OCI-LY3 (cell line): ENCODE measurements around the gene CTNNBIP1.
"Not testable (repeated sequence)": the region's sequence is repeated elsewhere in the genome, so short reads cannot be mapped to it uniquely, and the experiment has no call there.

Experiments used
- CTCF ChIP-seq: fragments of 200-600, 300-600 bp; sonication (generic); IDR thresholded peaks from 2 replicates; pipeline ENCODE4 v1.5.1; 2014; ENCODE audit warnings: antibody characterized with exemption, low read length, low read depth
- EZH2phosphoT487 ChIP-seq: fragments of 200-600 bp; shearing (Covaris generic); IDR thresholded peaks from 2 replicates; pipeline ENCODE4 v1.6.1; 2018; ENCODE audit warnings: antibody characterized with exemption, mixed run types, low read depth

- not testable (repeated sequence) for TF ChIP-seq CTCF, EZH2phosphoT487
Measured at GRCh38 chr1:9803003-9803918, 106.8 kb downstream of the CTNNBIP1 start.
